T follicular helper cell (primary cell): ENCODE measurements around the gene ZMPSTE24.
"Not testable (repeated sequence)": the region's sequence is repeated elsewhere in the genome, so short reads cannot be mapped to it uniquely, and the experiment has no call there.

Experiments
- DNase-seq: peaks from one replicate; pipeline ENCODE4 v3.0.0-alpha.2; 2020; ENCODE audit warnings: low read depth
- total RNA-seq, 2 experiments: gene quantifications; one replicate each; lab custom pipeline; 2026; lab: John Stamatoyannopoulos, UW

Gene ZMPSTE24
- 44.0 to 130 reads per million in 2 experiments for total RNA-seq

GRCh38 chr1:40257688-40258444 is at the start of gene ZMPSTE24:
Gene ZMPSTE24, plus strand, starts transcription at chr1:40258236. Its CDS starts 36 bp downstream, at chr1:40258272.
- DNase-seq, result peak; percentile 95

- no peak for DNase-seq
Observed at GRCh38 chr1:40210511-40211204, 47.4 kb upstream of the ZMPSTE24 start.

GRCh38 chr1:40218333-40218732 is 39.7 kb upstream of the ZMPSTE24 start:
- no peak for DNase-seq

- not testable (repeated sequence) for DNase-seq
Observed at GRCh38 chr1:40221471-40221905, 36.5 kb upstream of the ZMPSTE24 start.

- no peak for DNase-seq
Observed at GRCh38 chr1:40221977-40222772, 35.9 kb upstream of the ZMPSTE24 start.

GRCh38 chr1:40224040-40224439 is 34.0 kb upstream of the ZMPSTE24 start:
- no peak for DNase-seq

GRCh38 chr1:40226192-40226591 is 31.8 kb upstream of the ZMPSTE24 start:
- no peak for DNase-seq

GRCh38 chr1:40232444-40232843 is 25.6 kb upstream of the ZMPSTE24 start:
- DNase-seq, result peak; percentile 23

- DNase-seq, result no peak
Observed at GRCh38 chr1:40239626-40240025, 18.4 kb upstream of the ZMPSTE24 start.

- no peak for DNase-seq
Observed at GRCh38 chr1:40240390-40240789, 17.6 kb upstream of the ZMPSTE24 start.

GRCh38 chr1:40241362-40241761 is 16.7 kb upstream of the ZMPSTE24 start:
- no peak for DNase-seq

- no peak for DNase-seq
Observed at GRCh38 chr1:40243351-40243750, 14.7 kb upstream of the ZMPSTE24 start.

- no peak for DNase-seq
Observed at GRCh38 chr1:40244138-40244744, 13.8 kb upstream of the ZMPSTE24 start.

- no peak for DNase-seq
Observed at GRCh38 chr1:40245686-40246085, 12.3 kb upstream of the ZMPSTE24 start.

GRCh38 chr1:40247655-40248054 is 10.4 kb upstream of the ZMPSTE24 start, which contains the start of gene TMCO2:
Gene TMCO2, plus strand, starts transcription at chr1:40247937. Its CDS starts 57 bp downstream, at chr1:40247994.
- no peak for DNase-seq

GRCh38 chr1:40248412-40248811 is 9.6 kb upstream of the ZMPSTE24 start:
- no peak for DNase-seq

GRCh38 chr1:40251456-40251855 is 6.6 kb upstream of the ZMPSTE24 start:
- DNase-seq, result no peak

- DNase-seq, result no peak
Observed at GRCh38 chr1:40252601-40253000, 5.4 kb upstream of the ZMPSTE24 start.

GRCh38 chr1:40255231-40255630 is 2.8 kb upstream of the ZMPSTE24 start:
- DNase-seq, result no peak

- no peak for DNase-seq
Observed at GRCh38 chr1:40256401-40257084, 1.5 kb upstream of the ZMPSTE24 start.

GRCh38 chr1:40257313-40257687 is 736 bp upstream of the ZMPSTE24 start:
- DNase-seq, result no peak
